ENCODE results near the gene CPA3. TPM values are rescaled to one million over a fixed set of nuclear protein-coding genes. Genes with fewer than 3 reads are reported as not detected.

Gene CPA3
- total RNA-seq, 2 experiments from 2014 or later, result not detected

- CTCF ChIA-PET, result no interaction called here
- no peaks in the 10 kb centered on the region for H3K36me3 Mint-ChIP-seq (ENCODE audit: low read depth)
- TF ChIP-seq CTCF (IDR thresholded peaks at IDR 0.05), result no peak
Observed at GRCh38 chr3:148884261-148884660, 19.2 kb downstream of the CPA3 start.

GRCh38 chr3:148889828-148890227 lies 24.7 kb downstream of the CPA3 start:
- ChIA-PET POLR2A (no interaction called here), CTCF (interaction anchor here (0.7 kb wide), 1 partner anchor 69 kb away, joined by 3 read pairs; no protein-coding TSS in a partner anchor)
- H3K27me3 Mint-ChIP-seq, result peaks cover 4% of the 10 kb centered on the region

More at GRCh38 chr3:148884261-148884660, 19.2 kb downstream of the CPA3 start:
- Mint-ChIP-seq H3K4me1 (ENCODE audit: low read depth) (no peaks in the 10 kb centered on the region), H3K9me3 (no peaks in the 10 kb centered on the region), H3K4me3 (no peak overlapping the region), H3K27ac (no peak overlapping the region), H3K27me3 (peaks cover 3% of the 10 kb centered on the region)
- intact Hi-C loops (cut with micrococcal nuclease), result no loop called here
- POLR2A ChIA-PET, result no interaction called here
- no peak for DNase-seq
- ATAC-seq, result no peak

GRCh38 chr3:148896062-148896461 lies 31.0 kb downstream of the CPA3 start:
- no peak for DNase-seq
- ChIA-PET CTCF (interaction anchor here (1.4 kb wide), 1 partner anchor 9 kb away, joined by 3 read pairs; no protein-coding TSS in a partner anchor), POLR2A (no interaction called here)
- Mint-ChIP-seq H3K4me3 (no peak overlapping the region), H3K9me3 (no peaks in the 10 kb centered on the region), H3K36me3 (ENCODE audit: low read depth) (no peaks in the 10 kb centered on the region), H3K27ac (no peak overlapping the region), H3K27me3 (peaks cover 11% of the 10 kb centered on the region), H3K4me1 (ENCODE audit: low read depth) (no peaks in the 10 kb centered on the region)
- TF ChIP-seq CTCF (IDR thresholded peaks at IDR 0.05), result no peak
- ATAC-seq, result no peak
- intact Hi-C loops (cut with micrococcal nuclease), result no loop called here

More at GRCh38 chr3:148889828-148890227, 24.7 kb downstream of the CPA3 start:
- H3K36me3 Mint-ChIP-seq (ENCODE audit: low read depth), result no peaks in the 10 kb centered on the region
- no peak overlapping the region for H3K27ac Mint-ChIP-seq
- no peak for ATAC-seq
- intact Hi-C loops (cut with micrococcal nuclease), result no loop called here
- H3K9me3 Mint-ChIP-seq, result no peaks in the 10 kb centered on the region
- TF ChIP-seq CTCF (IDR thresholded peaks at IDR 0.05), result no peak
- no peak overlapping the region for H3K4me3 Mint-ChIP-seq
- no peaks in the 10 kb centered on the region for H3K4me1 Mint-ChIP-seq (ENCODE audit: low read depth)
- DNase-seq, result no peak

GRCh38 chr3:148901987-148902791 lies 37.1 kb downstream of the CPA3 start:
- no peaks in the 10 kb centered on the region for H3K4me1 Mint-ChIP-seq (ENCODE audit: low read depth)
- TF ChIP-seq CTCF (IDR thresholded peaks at IDR 0.05), result no peak
- H3K4me3 Mint-ChIP-seq, result no peak overlapping the region
- intact Hi-C loops (cut with micrococcal nuclease), result no loop called here
- ATAC-seq, result no peak
- no peak for DNase-seq
- ChIA-PET CTCF (no interaction called here), POLR2A (no interaction called here)
- no peak overlapping the region for H3K27ac Mint-ChIP-seq
- peaks cover 16% of the 10 kb centered on the region for H3K27me3 Mint-ChIP-seq
- no peaks in the 10 kb centered on the region for H3K9me3 Mint-ChIP-seq
- H3K36me3 Mint-ChIP-seq (ENCODE audit: low read depth), result no peaks in the 10 kb centered on the region

GRCh38 chr3:148903022-148903442 lies 37.9 kb downstream of the CPA3 start:
- DNase-seq (no peak), ATAC-seq (peak; percentile 24)
- ChIA-PET POLR2A (no interaction called here), CTCF (no interaction called here)
- intact Hi-C loops (cut with micrococcal nuclease), result no loop called here
- no peaks in the 10 kb centered on the region for H3K36me3 Mint-ChIP-seq (ENCODE audit: low read depth)
- no peak overlapping the region for H3K4me3 Mint-ChIP-seq
- no peaks in the 10 kb centered on the region for H3K9me3 Mint-ChIP-seq
- no peak for TF ChIP-seq CTCF (IDR thresholded peaks at IDR 0.05)
- peaks cover 15% of the 10 kb centered on the region for H3K27me3 Mint-ChIP-seq
- H3K4me1 Mint-ChIP-seq (ENCODE audit: low read depth), result no peaks in the 10 kb centered on the region
- no peak overlapping the region for H3K27ac Mint-ChIP-seq

Measured in activated CD8-positive, alpha-beta T cell treated with anti-CD3 and anti-CD28 coated beads for 36 hours (primary cell).